RWPE1 (cell line): Measurements from ENCODE around the gene VPS25.

Experiments used
- CTCF ChIA-PET: fragments of 350-600 bp; sonication (Branson Sonifier 250); formaldehyde crosslinking; extraction: SDS; loops from one replicate; lab custom pipeline; 2021; lab: Yijun Ruan, JAX
- POLR2A ChIA-PET: fragments of 400-600 bp; formaldehyde crosslinking; extraction: SDS; loops from one replicate; lab custom pipeline; 2020; ENCODE audit warnings: antibody characterized with exemption; ENCODE audit not compliant: low non-redundant PET; lab: Yijun Ruan, JAX
- DNase-seq: peaks from one replicate; pipeline ENCODE4 v3.0.0; 2012; ENCODE audit warnings: low spot score
- H3K27ac ChIP-seq: fragments of 450-650 bp; 2 replicates; pipeline ENCODE4 v1.5.1; 2017
- CTCF ChIP-seq: fragments of 450-650 bp; conservative IDR thresholded peaks from 2 replicates; pipeline ENCODE4 v1.5.1; 2017; ENCODE audit warnings: low read depth, mild to moderate bottlenecking

The VPS25 gene

GRCh38 chr17:42806249-42806648 lies 33.0 kb downstream of the VPS25 start:
- POLR2A ChIA-PET = interaction anchor here (0.7 kb wide), 1 partner anchor 18 kb away, joined by 3 read pairs; no protein-coding TSS in a partner anchor
- H3K27ac ChIP-seq = no peak overlapping the region
- DNase-seq = no peak
- TF ChIP-seq CTCF = no peak
- CTCF ChIA-PET = interaction anchor here (0.5 to 1.0 kb wide), 3 partner anchors 12 to 84 kb away, joined by 4 to 5 read pairs (median 4); no protein-coding TSS in a partner anchor

GRCh38 chr17:42809250-42809649 lies 36.0 kb downstream of the VPS25 start:
- H3K27ac ChIP-seq = peak overlapping the region; percentile 21; the same call in 1 of the 2 replicates
- no peak for TF ChIP-seq CTCF
- CTCF ChIA-PET = no interaction called here
- POLR2A ChIA-PET = no interaction called here
- DNase-seq = peak; percentile 73

- DNase-seq = no peak
- TF ChIP-seq CTCF = no peak
- ChIA-PET CTCF (interaction anchor here (0.7 to 1.1 kb wide), 2 partner anchors 28 to 209 kb away, joined by 3 read pairs; no protein-coding TSS in a partner anchor), POLR2A (no interaction called here)
- H3K27ac ChIP-seq = peak overlapping the region; percentile 28; the same call in 1 of the 2 replicates
These were observed 41.6 kb downstream of the VPS25 start for GRCh38 chr17:42814633-42815399.

GRCh38 chr17:42817866-42818265 lies 44.6 kb downstream of the VPS25 start:
- TF ChIP-seq CTCF = no peak
- no peak overlapping the region for H3K27ac ChIP-seq
- ChIA-PET POLR2A (no interaction called here), CTCF (interaction anchor here (0.7 kb wide), 1 partner anchor 12 kb away, joined by 5 read pairs; no protein-coding TSS in a partner anchor)
- no peak for DNase-seq

GRCh38 chr17:42818379-42818778 lies 45.1 kb downstream of the VPS25 start:
- no peak for DNase-seq
- CTCF ChIA-PET = interaction anchor here (0.7 kb wide), 1 partner anchor 12 kb away, joined by 5 read pairs; no protein-coding TSS in a partner anchor
- H3K27ac ChIP-seq = no peak overlapping the region
- POLR2A ChIA-PET = no interaction called here
- TF ChIP-seq CTCF = no peak

GRCh38 chr17:42819939-42820535 lies 46.8 kb downstream of the VPS25 start:
- CTCF ChIA-PET = interaction anchor here (0.5 to 0.7 kb wide), 2 partner anchors 9 to 951 kb away, joined by 3 to 4 read pairs; no protein-coding TSS in a partner anchor
- H3K27ac ChIP-seq = no peak overlapping the region
- TF ChIP-seq CTCF = peak; percentile 77
- POLR2A ChIA-PET = no interaction called here
- no peak for DNase-seq
